GM21447 (cell line): Measurements from ENCODE around the gene CAMK2D.
"Not testable (repeated sequence)": the region's sequence is repeated elsewhere in the genome, so short reads cannot be mapped to it uniquely, and the experiment has no call there.

Experiments
- ATAC-seq: cut with Tn5 transposase; IDR thresholded peaks from one replicate; pipeline ENCODE4 v1.9.1; 2021; ENCODE audit not compliant: unreplicated experiment

Gene CAMK2D

DNA sequence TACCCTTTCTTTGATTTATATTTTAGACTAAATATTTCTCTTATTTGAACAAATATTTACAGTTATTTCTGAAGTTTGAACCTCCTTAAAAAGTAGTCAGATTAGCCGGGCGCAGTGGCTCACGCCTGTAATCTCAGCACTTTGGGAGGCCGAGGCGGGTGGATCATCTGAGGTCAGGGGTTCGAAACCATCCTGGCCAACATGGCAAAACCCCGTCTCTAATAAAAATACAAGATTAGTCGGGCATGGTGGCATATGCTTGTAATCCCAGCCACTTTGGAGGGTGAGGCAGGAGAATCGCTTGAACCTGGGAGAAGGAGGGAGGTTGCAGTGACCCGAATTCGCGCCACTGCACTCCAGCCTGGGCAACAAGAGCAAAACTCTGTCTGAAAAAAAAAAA lies 2.4 kb upstream of the CAMK2D start:
- ATAC-seq = not testable (repeated sequence)

- ATAC-seq = no peak
Observed at GRCh38 chr4:113763029-113763285, 1.4 kb upstream of the CAMK2D start.

- peak; percentile 65 for ATAC-seq
Observed at GRCh38 chr4:113762186-113763028, 869 bp upstream of the CAMK2D start.

- peak; percentile 14 for ATAC-seq
Observed at GRCh38 chr4:113760795-113761619, 531 bp downstream of the CAMK2D start.

DNA sequence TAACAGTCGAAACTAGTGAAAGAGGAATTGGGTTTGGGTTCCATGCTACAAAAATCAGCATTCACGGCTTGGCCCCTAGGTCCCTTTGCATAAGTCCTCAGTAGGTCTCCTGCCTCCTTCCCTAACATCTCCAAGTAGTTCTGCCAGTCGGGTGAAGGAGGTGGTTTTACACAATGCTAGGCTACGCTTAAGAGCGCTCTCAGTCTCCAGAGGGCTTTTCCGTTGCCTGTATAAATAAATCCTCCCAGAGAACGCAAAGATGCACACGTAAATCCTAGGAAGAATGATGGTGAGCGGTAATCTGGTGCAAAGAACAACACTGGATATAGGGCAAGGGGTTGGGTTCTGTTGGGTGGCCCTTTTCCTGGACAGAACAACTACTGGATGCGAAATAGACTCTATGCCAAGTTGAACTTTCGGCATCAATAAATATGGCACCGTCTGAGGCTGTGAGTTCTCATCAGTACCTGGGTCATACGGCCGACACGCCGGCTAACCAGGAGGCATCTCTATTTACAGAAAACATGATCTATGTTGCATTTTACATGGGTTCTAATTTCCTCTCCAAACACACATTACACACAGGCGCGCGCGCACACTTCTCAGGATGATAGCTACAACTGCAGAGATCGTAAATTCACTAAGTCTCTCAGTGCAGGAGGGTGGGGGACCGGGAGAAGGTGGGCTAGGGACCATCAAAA lies 1.3 kb downstream of the CAMK2D start:
- ATAC-seq = no peak

GRCh38 chr4:113759696-113760093 lies 1.8 kb downstream of the CAMK2D start:
- ATAC-seq = no peak

DNA sequence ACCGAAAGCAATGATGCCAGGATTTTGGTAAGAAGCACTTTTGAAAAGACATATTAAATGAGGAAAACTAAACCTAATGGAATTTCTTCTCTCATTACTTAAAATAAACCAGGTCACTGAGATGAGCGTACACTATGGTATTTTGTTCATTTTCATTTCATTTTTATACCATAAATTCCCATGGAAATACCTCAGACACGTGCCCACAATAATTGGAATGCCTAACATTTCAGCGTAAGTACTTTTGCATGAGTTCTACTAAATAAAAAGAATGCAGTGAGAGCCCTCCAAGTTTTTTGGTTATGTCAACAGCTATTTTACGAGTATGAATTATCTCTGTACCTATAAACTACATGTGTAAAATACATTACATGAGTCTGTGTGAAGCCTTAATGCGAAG lies 3.2 kb downstream of the CAMK2D start:
- no peak for ATAC-seq

DNA sequence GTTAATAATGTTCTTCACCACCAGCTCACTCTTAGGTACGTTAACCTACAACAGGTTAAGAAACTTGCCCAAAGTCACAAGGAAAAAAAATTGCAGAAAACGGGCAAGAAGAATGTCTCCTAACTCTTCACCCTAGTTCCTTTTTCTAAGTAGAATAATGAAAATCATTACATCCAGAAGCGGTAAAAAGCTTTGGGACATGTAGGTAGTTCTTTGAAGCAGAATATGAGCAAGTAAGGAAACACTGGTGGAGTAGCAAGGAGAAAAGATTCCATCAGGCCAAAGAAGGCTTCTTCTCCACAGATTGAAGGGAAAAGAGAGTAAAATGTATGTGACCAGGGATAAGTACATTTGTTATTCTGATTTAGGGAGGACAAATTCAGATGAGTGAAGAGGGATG lies 4.1 kb downstream of the CAMK2D start:
- ATAC-seq = no peak

DNA sequence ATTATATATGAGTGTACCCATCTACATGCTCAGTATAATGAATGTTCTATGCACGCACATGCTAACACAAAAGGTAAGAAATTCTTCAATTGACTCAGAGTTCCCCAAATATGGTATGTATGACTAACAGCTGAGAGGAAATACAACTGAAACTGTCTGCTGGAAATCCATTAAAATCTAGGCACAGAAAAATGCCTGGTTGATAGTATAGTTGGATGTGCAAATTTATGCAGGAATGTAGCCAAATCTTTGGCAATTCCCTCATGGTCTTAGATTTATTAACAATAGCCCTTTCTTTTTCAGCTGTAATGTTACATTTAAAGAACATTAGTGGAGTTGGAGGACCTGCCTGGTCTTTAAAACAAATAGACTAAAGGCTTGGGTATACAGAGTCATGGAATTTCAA lies 5.5 kb downstream of the CAMK2D start:
- ATAC-seq = peak; percentile 82

GRCh38 chr4:113750734-113751133 lies 10.8 kb downstream of the CAMK2D start:
- ATAC-seq = no peak

DNA sequence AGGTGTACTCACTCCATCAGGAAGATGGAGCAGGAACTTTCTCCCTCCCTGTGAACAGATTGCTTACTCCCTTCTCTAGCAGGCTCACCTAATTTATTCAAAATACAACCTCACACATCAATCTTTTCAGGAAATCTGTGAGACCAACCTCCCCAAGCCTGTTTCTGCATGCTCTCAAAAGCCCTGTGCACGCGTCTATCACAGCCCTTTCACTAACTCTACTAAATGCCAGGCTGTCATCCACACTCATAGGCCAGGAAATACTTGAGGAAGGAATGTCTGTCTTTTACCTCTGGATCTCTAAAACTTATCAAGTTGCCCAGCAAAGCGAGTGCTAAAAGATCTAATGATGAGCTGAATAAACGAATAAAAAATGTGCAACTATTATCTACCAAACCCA lies 11.2 kb downstream of the CAMK2D start:
- no peak for ATAC-seq

DNA sequence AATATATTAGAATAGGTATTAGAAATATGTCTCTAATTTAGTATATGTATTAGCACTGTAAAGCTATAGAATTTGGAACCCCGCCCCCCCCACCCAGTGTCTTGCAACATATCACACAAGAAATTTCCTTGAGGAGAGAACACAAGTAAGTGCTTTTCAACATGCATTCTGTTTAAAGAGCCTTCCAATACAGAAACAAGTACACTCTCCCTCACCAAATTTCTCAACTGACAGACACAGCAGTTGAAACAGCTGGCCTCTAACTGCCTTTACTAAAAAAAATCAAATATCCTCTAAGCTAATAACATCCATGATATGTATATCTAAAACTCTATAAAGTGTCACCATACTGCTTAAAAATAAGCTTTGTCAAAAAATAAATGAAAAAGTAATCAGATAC lies 12.4 kb downstream of the CAMK2D start:
- ATAC-seq = no peak

- no peak for ATAC-seq
Observed at GRCh38 chr4:113747949-113748348, 13.6 kb downstream of the CAMK2D start.

- no peak for ATAC-seq
Observed at GRCh38 chr4:113745711-113746110, 15.8 kb downstream of the CAMK2D start.

DNA sequence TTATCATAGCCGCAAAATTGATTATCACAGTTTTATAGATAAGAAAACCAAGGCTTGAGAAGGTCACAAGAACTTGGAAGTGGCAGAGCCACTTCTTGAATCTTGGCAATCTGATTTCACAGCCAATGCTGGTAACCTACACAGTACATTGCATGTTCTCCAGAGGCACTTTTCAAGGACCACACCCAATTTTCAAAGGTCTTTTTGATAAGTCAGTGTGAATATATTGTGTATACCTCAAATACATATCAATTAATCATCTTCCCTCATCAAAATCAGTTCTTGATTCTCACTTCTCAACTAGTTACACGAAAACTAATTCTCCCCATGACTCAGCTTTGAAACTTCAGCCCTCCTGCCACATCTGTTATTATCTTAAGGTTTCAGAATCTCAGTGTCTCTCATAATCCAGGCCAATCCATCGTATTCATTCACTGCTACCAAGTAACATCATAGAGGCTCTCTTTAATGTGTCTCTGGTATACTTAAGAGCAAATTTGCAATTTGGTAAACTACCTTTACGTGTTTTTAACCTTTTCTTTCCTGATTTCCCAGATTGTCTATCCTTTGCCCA lies 16.8 kb downstream of the CAMK2D start:
- ATAC-seq = no peak

DNA sequence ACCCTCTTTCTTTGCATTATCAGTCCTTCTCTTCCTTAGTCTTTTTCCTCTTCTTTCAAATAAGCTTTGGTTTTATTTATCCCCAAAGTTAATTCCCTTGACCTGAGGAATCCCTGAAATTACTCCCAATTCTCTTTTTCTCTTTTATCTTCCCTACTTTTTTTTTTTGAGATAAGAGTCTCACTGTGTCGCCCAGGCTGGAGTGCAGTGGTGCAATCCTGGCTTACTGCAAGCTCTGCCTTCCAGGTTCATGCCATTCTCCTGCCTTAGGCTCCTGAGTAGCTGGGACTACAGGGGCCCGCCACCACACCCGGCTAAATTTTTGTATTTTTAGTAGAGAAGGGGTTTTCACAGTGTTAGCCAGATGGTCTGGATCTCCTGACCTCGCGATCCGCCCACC lies 17.8 kb downstream of the CAMK2D start:
- no peak for ATAC-seq

- no peak for ATAC-seq
Observed at GRCh38 chr4:113742643-113743042, 18.9 kb downstream of the CAMK2D start.

DNA sequence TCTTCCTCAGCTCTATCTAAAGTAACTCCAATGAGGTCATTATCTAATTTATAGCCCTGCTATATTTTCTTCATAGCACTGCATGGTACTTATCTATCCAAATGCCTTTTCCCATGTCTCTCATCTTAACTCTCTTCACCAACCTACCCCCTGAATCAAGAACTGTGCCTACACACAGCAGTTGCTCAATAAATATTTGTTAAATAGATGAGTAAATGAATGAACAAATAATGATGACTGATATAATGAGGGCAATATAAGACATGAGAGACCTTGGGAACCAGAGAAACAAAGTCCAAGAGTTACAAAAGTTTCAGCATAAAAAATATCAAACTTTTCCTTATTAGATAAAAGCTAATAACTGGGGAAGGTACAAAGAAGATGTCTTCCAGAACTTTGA lies 19.6 kb downstream of the CAMK2D start:
- ATAC-seq = no peak

GRCh38 chr4:113740857-113741379 lies 20.6 kb downstream of the CAMK2D start:
- ATAC-seq = no peak

- ATAC-seq = no peak
Observed at GRCh38 chr4:113739197-113739596, 22.3 kb downstream of the CAMK2D start.

GRCh38 chr4:113738251-113738650 lies 23.3 kb downstream of the CAMK2D start:
- no peak for ATAC-seq
